B cell (primary cell): Measurements from ENCODE around the gene PRAMEF17. TPM values are rescaled to one million over a fixed set of nuclear protein-coding genes. Genes with fewer than 3 reads are reported as not detected.
"Not testable (repeated sequence)": the region's sequence is repeated elsewhere in the genome, so short reads cannot be mapped to it uniquely, and the experiment has no call there.

Experiments used
- ATAC-seq: fragments of 200-7000 bp; cut with Tn5 transposase; one replicate; pipeline ENCODE4 v1.10.0; 2021; ENCODE audit warnings: low read depth, mild to moderate bottlenecking, moderate number of reproducible peaks, moderate library complexity
- CTCF ChIA-PET: fragments of 350-600 bp; sonication (Branson Sonifier 250); formaldehyde crosslinking; loops from one replicate; lab custom pipeline; 2021; ENCODE audit warnings: antibody characterized with exemption, inconsistent platforms; lab: Charles Lee
- POLR2A ChIA-PET: fragments of 350-600 bp; sonication (Branson Sonifier 250); formaldehyde crosslinking; loops from one replicate; lab custom pipeline; 2021; ENCODE audit warnings: antibody characterized with exemption; lab: Charles Lee
- DNase-seq: peaks from one replicate; pipeline ENCODE4 v3.0.0; 2013
- H2AFZ ChIP-seq: 2 replicates; pipeline ENCODE4 v1.6.1; 2012; ENCODE audit warnings: mild to moderate bottlenecking, low read depth, low read length; ENCODE audit not compliant: insufficient read depth, poor library complexity, severe bottlenecking
- H3K27ac ChIP-seq, 2 donors: 1 replicate in 1 of 2; 2 replicates in 1 of 2; pipeline ENCODE4 v1.5.1; 2012 to 2013; ENCODE audit warnings: low read length in 2 of 2, mild to moderate bottlenecking in 2 of 2, moderate library complexity in 1 of 2
- H3K27me3 ChIP-seq, 4 experiments: fragments of 200-600 bp in 1 of 4; sonication (generic) in 1 of 4; replicated peaks in 1 of 4; 1 replicate in 2 of 4; 2 replicates in 2 of 4; pipeline versions ENCODE4 v1.6.1 to v1.7.0; 2013 to 2016; ENCODE audit warnings: low read length in 3 of 4, mild to moderate bottlenecking in 2 of 4, mixed read lengths in 1 of 4, moderate library complexity in 1 of 4; ENCODE audit not compliant: insufficient read depth in 4 of 4, control insufficient read depth in 3 of 4; ENCODE audit errors: control extremely low read depth in 1 of 4
- H3K36me3 ChIP-seq, 2 experiments: replicated peaks in 1 of 2; 1 replicate in 1 of 2; 2 replicates in 1 of 2; pipeline versions ENCODE4 v1.6.1 to v1.7.1; 2013; ENCODE audit warnings: low read length in 1 of 2; ENCODE audit not compliant: insufficient read depth in 2 of 2, control insufficient read depth in 1 of 2; ENCODE audit errors: control extremely low read depth in 1 of 2, extremely low read depth in 1 of 2
- H3K4me1 ChIP-seq, 2 donors: fragments of 200-600 bp in 1 of 2; sonication (generic) in 1 of 2; 1 replicate in 1 of 2; 2 replicates in 1 of 2; pipeline versions ENCODE4 v1.5.1 to v1.6.1; 2013 to 2017; ENCODE audit warnings: low read length in 2 of 2; ENCODE audit not compliant: control insufficient read depth in 2 of 2, insufficient read depth in 2 of 2
- H3K4me2 ChIP-seq: replicated peaks from 2 replicates; pipeline ENCODE3; 2012; ENCODE audit warnings: mild to moderate bottlenecking, low read depth, low read length; ENCODE audit not compliant: poor library complexity, severe bottlenecking
- H3K4me3 ChIP-seq, 5 experiments: fragments of 200-600 bp in 1 of 5; sonication (generic) in 1 of 5; 1 replicate in 3 of 5; 2 replicates in 2 of 5; pipeline versions ENCODE4 v1.5.1 to v1.7.0; 2011 to 2016; ENCODE audit warnings: low read length in 4 of 5, mild to moderate bottlenecking in 4 of 5, low read depth in 2 of 5, control low read depth in 1 of 5, moderate library complexity in 1 of 5; ENCODE audit not compliant: insufficient read depth in 1 of 5; ENCODE audit errors: control extremely low read depth in 1 of 5, extremely low read depth in 1 of 5
- H3K79me2 ChIP-seq: fragments of 200-600 bp; sonication (generic); one replicate; pipeline ENCODE4 v1.6.0; 2016; ENCODE audit warnings: low read length; ENCODE audit not compliant: control insufficient read depth, insufficient read depth
- H3K9ac ChIP-seq: fragments of 200-600 bp; sonication (generic); 2 replicates; pipeline ENCODE4 v1.6.1; 2017; ENCODE audit warnings: mild to moderate bottlenecking, low read length, moderate library complexity
- H3K9me3 ChIP-seq, 3 donors: one replicate each; pipeline versions ENCODE4 v1.6.1 to v1.7.1; 2013; ENCODE audit warnings: low read length in 2 of 3; ENCODE audit not compliant: control insufficient read depth in 2 of 3, insufficient read depth in 1 of 3; ENCODE audit errors: control extremely low read depth in 1 of 3
- H4K20me1 ChIP-seq: 2 replicates; pipeline ENCODE4 v1.6.0; 2012; ENCODE audit warnings: mild to moderate bottlenecking, low read length; ENCODE audit not compliant: insufficient read depth, control insufficient read depth, poor library complexity, severe bottlenecking
- H3K27ac Mint-ChIP-seq: one replicate; pipeline ENCODE4 v1.8.0; 2021; ENCODE audit warnings: mixed read lengths
- H3K27me3 Mint-ChIP-seq: one replicate; pipeline ENCODE4 v1.8.0; 2021; ENCODE audit warnings: mixed read lengths
- H3K4me1 Mint-ChIP-seq: one replicate; pipeline ENCODE4 v1.8.0; 2021; ENCODE audit warnings: mixed read lengths
- H3K4me3 Mint-ChIP-seq: one replicate; pipeline ENCODE4 v1.8.0; 2021; ENCODE audit warnings: mixed read lengths
- H3K9me3 Mint-ChIP-seq: one replicate; pipeline ENCODE4 v1.8.0; 2022; ENCODE audit warnings: mixed read lengths; ENCODE audit not compliant: insufficient read depth
- WGBS: methylation state at CpG from one replicate; pipeline ENCODE4 v1.1.5; 2013; ENCODE audit warnings: missing lambda C conversion rate; ENCODE audit not compliant: insufficient coverage; 5-methylcytosine and 5-hydroxymethylcytosine counted together
- intact Hi-C: fragments of 100-400 bp; cut with micrococcal nuclease; formaldehyde crosslinking; loops from one replicate; pipeline ENCODE4 v1.10.0; 2022
- polyA minus RNA-seq: library from RNA; depleted of rRNA, polyadenylated mRNA; stranded (reverse); fragments of >200 nt; gene quantifications from 2 replicates; pipeline ENCODE4 v1.2.3, GENCODE V29; 2012
- polyA plus RNA-seq: library from polyadenylated mRNA; depleted of rRNA; stranded (reverse); fragments of >200 nt; gene quantifications from 2 replicates; pipeline ENCODE4 v1.2.3, GENCODE V29; 2012
- total RNA-seq, 2 donors: library from RNA; stranded (reverse); fragments of 120-200 nt in 1 of 2; gene quantifications; 1 replicate in 1 of 2; 2 replicates in 1 of 2; pipeline versions ENCODE4 v1.2.3 to v1.2.4, GENCODE V29; 2013 to 2022

The PRAMEF17 gene
- total RNA-seq, result not detected in 2 replicates
- total RNA-seq (2013), result not detected
- polyA plus RNA-seq, result not detected in 2 replicates
- 0.21 TPM in 1 of 2 replicates, not detected in the other for polyA minus RNA-seq

- H3K4me3 ChIP-seq, H3K4me3 Mint-ChIP-seq, H3K27ac Mint-ChIP-seq, H3K9me3 ChIP-seq, H3K79me2 ChIP-seq, intact Hi-C loops, POLR2A ChIA-PET, H3K27me3 ChIP-seq, H2AFZ ChIP-seq, H3K27me3 Mint-ChIP-seq, H3K27ac ChIP-seq, H4K20me1 ChIP-seq, H3K4me1 ChIP-seq, CTCF ChIA-PET, ATAC-seq, H3K36me3 ChIP-seq, H3K4me2 ChIP-seq, H3K9me3 Mint-ChIP-seq, H3K9ac ChIP-seq, DNase-seq, H3K4me1 Mint-ChIP-seq: not testable (repeated sequence)
Observed at GRCh38 chr1:13389332-13389731, at the start of gene PRAMEF17. PRAMEF17 (plus strand) TSS chr1:13389632; CDS start chr1:13389658, 26 bp downstream.

GRCh38 chr1:13342496-13342895 lies 46.9 kb upstream of the PRAMEF17 start:
- H3K4me3 ChIP-seq, H3K9ac ChIP-seq, H2AFZ ChIP-seq, H3K4me1 Mint-ChIP-seq, DNase-seq, POLR2A ChIA-PET, H3K4me2 ChIP-seq, H3K27ac Mint-ChIP-seq, H3K4me3 Mint-ChIP-seq, CTCF ChIA-PET, H3K27me3 ChIP-seq, H3K36me3 ChIP-seq, H3K27me3 Mint-ChIP-seq, ATAC-seq, H3K79me2 ChIP-seq, H4K20me1 ChIP-seq, intact Hi-C loops, H3K9me3 ChIP-seq, H3K4me1 ChIP-seq, H3K9me3 Mint-ChIP-seq, H3K27ac ChIP-seq: not testable (repeated sequence)
- WGBS, result no CpG with 5 or more reads among the region's 8 CpGs

- H3K36me3 ChIP-seq, H3K4me1 Mint-ChIP-seq, ATAC-seq, H2AFZ ChIP-seq, H3K27me3 ChIP-seq, H3K27ac ChIP-seq, H3K4me3 Mint-ChIP-seq, DNase-seq, H4K20me1 ChIP-seq, H3K79me2 ChIP-seq, intact Hi-C loops, H3K27me3 Mint-ChIP-seq, H3K9me3 ChIP-seq, CTCF ChIA-PET, POLR2A ChIA-PET, H3K4me1 ChIP-seq, H3K9me3 Mint-ChIP-seq, H3K27ac Mint-ChIP-seq, H3K9ac ChIP-seq, H3K4me2 ChIP-seq, H3K4me3 ChIP-seq: not testable (repeated sequence)
- no CpG with 5 or more reads among the region's 7 CpGs for WGBS
Observed at GRCh38 chr1:13347034-13347433, 42.4 kb upstream of the PRAMEF17 start, which contains the start of gene PRAMEF14. PRAMEF14 (minus strand) TSS chr1:13347134; CDS start chr1:13345314, 1,820 bp downstream.

- CTCF ChIA-PET, H3K4me2 ChIP-seq, H3K27ac Mint-ChIP-seq, ATAC-seq, H3K9me3 Mint-ChIP-seq, H3K79me2 ChIP-seq, H4K20me1 ChIP-seq, DNase-seq, H3K9me3 ChIP-seq, H3K9ac ChIP-seq, POLR2A ChIA-PET, H3K27me3 ChIP-seq, H3K4me3 ChIP-seq, H3K27ac ChIP-seq, H3K4me1 ChIP-seq, H3K27me3 Mint-ChIP-seq, H3K4me1 Mint-ChIP-seq, intact Hi-C loops, H3K36me3 ChIP-seq, H2AFZ ChIP-seq, H3K4me3 Mint-ChIP-seq: not testable (repeated sequence)
- WGBS, result no CpG with 5 or more reads among the region's 8 CpGs
Observed at GRCh38 chr1:13353476-13353875, 36.0 kb upstream of the PRAMEF17 start.
